ENCODE measurements around the gene PIGN.

DNA sequence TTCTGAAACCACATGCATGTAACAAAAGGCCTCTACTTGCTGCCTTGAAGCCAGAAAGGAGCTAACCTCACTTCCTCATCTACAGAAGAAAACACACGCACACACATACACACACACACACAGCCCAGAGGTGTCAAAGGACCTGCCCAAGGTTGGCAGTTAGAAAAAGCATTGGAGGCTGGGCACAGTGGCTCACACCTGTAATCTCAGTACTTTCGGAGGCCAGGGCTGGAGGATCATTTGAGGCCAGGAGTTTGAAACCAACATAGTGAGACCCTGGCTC is 168.2 kb downstream of the PIGN start:
- TF ChIP-seq FOXK2 (IDR thresholded peaks at IDR 0.05) (no peak), TARDBP (IDR thresholded peaks at IDR 0.05) (no peak), SP1 (IDR thresholded peaks at IDR 0.05) (no peak), FOXM1 (IDR thresholded peaks at IDR 0.05; ENCODE audit: borderline replicate concordance) (no peak), BHLHE40 (IDR thresholded peaks at IDR 0.05; ENCODE audit: borderline replicate concordance) (no peak), HDGF (IDR thresholded peaks at IDR 0.05; ENCODE audit: borderline replicate concordance) (no peak), PKNOX1 (IDR thresholded peaks at IDR 0.05) (no peak), ARNT (IDR thresholded peaks at IDR 0.05) (no peak), SUZ12 (IDR thresholded peaks at IDR 0.05) (no peak)
